HL-60 (cell line): ENCODE measurements around the gene ANO1.

Experiments
- DNase-seq, 2 experiments: peaks; one replicate each; pipeline ENCODE4 v3.0.0-alpha.2; 2010 to 2020; ENCODE audit warnings: low read depth in 1 of 2, low spot score in 1 of 2
- H3K27ac ChIP-seq: fragments of 250-450 bp; sonication (Bioruptor Pico); replicated peaks from 2 replicates; pipeline ENCODE4 v1.5.1; 2020; ENCODE audit warnings: mild to moderate bottlenecking, moderate library complexity
- H3K27me3 ChIP-seq: fragments of 250-450 bp; sonication (Bioruptor Pico); 2 replicates; pipeline ENCODE4 v1.5.1; 2021; ENCODE audit warnings: mild to moderate bottlenecking, moderate library complexity; ENCODE audit not compliant: insufficient read depth, poor library complexity, severe bottlenecking
- H3K4me3 ChIP-seq: replicated peaks from 2 replicates; pipeline ENCODE4 v1.5.1; 2011; ENCODE audit warnings: mild to moderate bottlenecking, control low read depth, low read length; ENCODE audit not compliant: insufficient read depth
- CTCF ChIP-seq: IDR thresholded peaks from one replicate; pipeline ENCODE4 v1.5.1; 2011; ENCODE audit warnings: low read length, control low read depth, inconsistent platforms; ENCODE audit not compliant: insufficient read depth
- GABPA ChIP-seq: IDR thresholded peaks from 2 replicates; pipeline ENCODE4 v1.6.1; 2012; ENCODE audit warnings: low read depth
- POLR2AphosphoS5 ChIP-seq: IDR thresholded peaks from 2 replicates; pipeline ENCODE4 v1.6.1; 2012; ENCODE audit warnings: low read depth
- REST ChIP-seq: IDR thresholded peaks from 2 replicates; pipeline ENCODE4 v1.6.1; 2012; ENCODE audit warnings: low read depth; ENCODE audit not compliant: insufficient replicate concordance
- SPI1 ChIP-seq: IDR thresholded peaks from 2 replicates; pipeline ENCODE4 v1.6.1; 2012; ENCODE audit warnings: low read depth, mild to moderate bottlenecking, borderline replicate concordance

ANO1 gene

GRCh38 chr11:70057080-70057479 lies 21.0 kb upstream of the ANO1 start:
- DNase-seq = no peak
- no peak for TF ChIP-seq REST
- no peak for TF ChIP-seq POLR2AphosphoS5
- TF ChIP-seq GABPA = no peak
- TF ChIP-seq SPI1 = no peak
- TF ChIP-seq CTCF = no peak
- no peak overlapping the region for H3K27ac ChIP-seq
- H3K27me3 ChIP-seq = no peaks in the 10 kb centered on the region
- no peak overlapping the region for H3K4me3 ChIP-seq

GRCh38 chr11:70059971-70060370 lies 18.1 kb upstream of the ANO1 start:
- DNase-seq = no peak
- TF ChIP-seq REST (no peak), POLR2AphosphoS5 (no peak), SPI1 (no peak), GABPA (no peak), CTCF (no peak)
- Histone ChIP-seq H3K27me3 (no peaks in the 10 kb centered on the region), H3K27ac (no peak overlapping the region), H3K4me3 (no peak overlapping the region)

GRCh38 chr11:70060611-70061293 lies 17.4 kb upstream of the ANO1 start:
- no peak overlapping the region for H3K27ac ChIP-seq
- no peak for DNase-seq
- no peak for TF ChIP-seq CTCF
- TF ChIP-seq POLR2AphosphoS5 = no peak
- TF ChIP-seq SPI1 = no peak
- no peak for TF ChIP-seq REST
- TF ChIP-seq GABPA = no peak
- H3K4me3 ChIP-seq = no peak overlapping the region
- no peaks in the 10 kb centered on the region for H3K27me3 ChIP-seq
